ENCODE measurements around the gene SLC43A1.
A peak's percentile ranks its signal among the peaks of the same experiment; 100 is the strongest.

- TF ChIP-seq CTCF (IDR thresholded peaks at IDR 0.05): peak; percentile 69 to 99 (median 92)
- TF ChIP-seq POLR2A (IDR thresholded peaks at IDR 0.05): no peak
Measured at GRCh38 chr11:57527056-57527631, 11.6 kb upstream of the SLC43A1 start.

Measured in thyroid gland (tissue), 4 donors.